DND-41 (cell line): ENCODE results near the gene TCEAL8.

Experiments used
- ATAC-seq: fragments of 200-7000 bp; cut with Tn5 transposase; 3 replicates; pipeline ENCODE4 v1.9.1; 2021; ENCODE audit warnings: low read depth; ENCODE audit not compliant: insufficient read depth
- DNase-seq: peaks from one replicate; pipeline ENCODE4 v3.0.0-alpha.2; 2020
- H2AFZ ChIP-seq: 2 replicates; pipeline ENCODE4 v1.6.0; 2012; ENCODE audit warnings: low read depth, low read length
- H3K27ac ChIP-seq: 2 replicates; pipeline ENCODE4 v1.5.1; 2012; ENCODE audit warnings: low read length, inconsistent platforms
- H3K27me3 ChIP-seq: fragments of 200-600 bp; sonication (generic); 2 replicates; pipeline ENCODE4 v1.6.0; 2012; ENCODE audit warnings: low read length, mild to moderate bottlenecking, inconsistent platforms; ENCODE audit not compliant: insufficient read depth, poor library complexity
- H3K36me3 ChIP-seq: 2 replicates; pipeline ENCODE4 v1.5.1; 2012; ENCODE audit warnings: low read length, inconsistent platforms; ENCODE audit not compliant: insufficient read depth
- H3K4me1 ChIP-seq: 2 replicates; pipeline ENCODE4 v1.5.1; 2012; ENCODE audit warnings: mild to moderate bottlenecking, low read length; ENCODE audit not compliant: insufficient read depth
- H3K4me2 ChIP-seq: 2 replicates; pipeline ENCODE4 v1.6.0; 2012; ENCODE audit warnings: mild to moderate bottlenecking, moderate library complexity, low read length, inconsistent platforms; ENCODE audit not compliant: insufficient read depth
- H3K4me3 ChIP-seq, 2 experiments: fragments of 200-600 bp in 1 of 2; shearing (Covaris generic) in 1 of 2; 2 replicates each; pipeline ENCODE4 v1.5.1; 2012 to 2016; ENCODE audit warnings: inconsistent platforms in 2 of 2, low read length in 2 of 2, mild to moderate bottlenecking in 2 of 2, low read depth in 1 of 2, moderate library complexity in 1 of 2
- H3K79me2 ChIP-seq: 2 replicates; pipeline ENCODE4 v1.6.0; 2012; ENCODE audit warnings: low read length, inconsistent platforms; ENCODE audit not compliant: insufficient read depth
- H3K9ac ChIP-seq: 2 replicates; pipeline ENCODE4 v1.6.0; 2012; ENCODE audit warnings: low read depth, mild to moderate bottlenecking, inconsistent platforms, low read length, moderate library complexity
- H3K9me3 ChIP-seq: 2 replicates; pipeline ENCODE4 v1.5.1; 2012; ENCODE audit warnings: low read length, moderate library complexity, mild to moderate bottlenecking, inconsistent platforms; ENCODE audit not compliant: insufficient read depth, severe bottlenecking
- H4K20me1 ChIP-seq: 2 replicates; pipeline ENCODE4 v1.6.0; 2012; ENCODE audit warnings: low read length; ENCODE audit not compliant: insufficient read depth
- CTCF ChIP-seq: IDR thresholded peaks from 2 replicates; pipeline ENCODE4 v1.5.1; 2012; ENCODE audit warnings: borderline replicate concordance, low read length, moderate library complexity, mild to moderate bottlenecking; ENCODE audit not compliant: poor library complexity, severe bottlenecking; ENCODE audit errors: extremely low read depth
- EZH2 ChIP-seq: IDR thresholded peaks from 3 replicates; pipeline ENCODE4 v1.6.1; 2012; ENCODE audit warnings: borderline replicate concordance, low read depth, mild to moderate bottlenecking, moderate library complexity, low read length, inconsistent platforms; ENCODE audit not compliant: severe bottlenecking

Gene TCEAL8

DNA sequence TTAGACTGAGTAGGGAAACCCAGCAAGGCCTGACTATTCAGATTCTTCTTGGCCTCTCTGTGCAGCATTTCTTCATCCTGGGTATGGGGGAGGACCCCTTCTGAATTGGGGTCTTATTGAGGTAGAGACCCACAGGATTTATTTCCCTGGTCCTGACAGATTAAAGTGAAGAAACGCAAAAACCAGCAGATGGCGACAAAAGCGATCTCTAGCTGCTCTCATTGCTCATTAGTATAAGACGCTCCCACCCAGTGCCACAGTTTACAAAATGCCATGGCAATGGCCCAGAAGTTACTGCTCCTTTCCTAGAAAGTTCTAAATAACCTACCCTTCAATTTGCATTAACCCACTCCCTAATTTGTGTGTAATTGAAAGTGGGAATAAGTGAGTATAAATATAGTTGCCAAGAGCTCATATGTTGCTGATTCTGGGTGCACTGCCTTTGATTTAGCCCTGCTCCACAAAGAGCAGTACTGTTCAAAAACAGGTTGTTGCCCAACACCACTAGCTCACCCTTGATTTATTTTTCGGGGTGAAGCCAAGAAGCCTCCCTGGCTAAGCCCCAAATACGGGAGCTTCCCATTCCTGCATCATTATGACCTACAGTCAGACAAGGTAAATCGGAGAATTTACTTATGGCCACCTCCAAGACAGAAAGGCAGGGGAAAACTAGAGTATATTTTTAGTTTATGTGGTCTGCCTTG is 43.8 kb downstream of the TCEAL8 start:
- no peaks in the 10 kb centered on the region for H3K27me3 ChIP-seq
- ATAC-seq (peak; percentile 48), DNase-seq (peak; percentile 55)
- H2AFZ ChIP-seq: no peak overlapping the region
- no peaks in the 10 kb centered on the region for H3K9me3 ChIP-seq
- no peak overlapping the region for H3K4me2 ChIP-seq
- no peaks in the 10 kb centered on the region for H4K20me1 ChIP-seq
- peaks cover 12% of the 10 kb centered on the region for H3K4me1 ChIP-seq
- H3K9ac ChIP-seq: no peak overlapping the region
- H3K36me3 ChIP-seq: peaks cover 2% of the 10 kb centered on the region
- no peak overlapping the region for H3K27ac ChIP-seq
- 0 out of 2 replicates have a peak, but pooled peaks cover under 1% of the 10 kb centered on the region for H3K79me2 ChIP-seq
- H3K4me3 ChIP-seq: no peak overlapping the region
- TF ChIP-seq CTCF (peak; percentile 66), EZH2 (no peak)

GRCh38 chrX:103210056-103210455 is 44.9 kb downstream of the TCEAL8 start:
- no peak for ATAC-seq
- TF ChIP-seq CTCF (no peak), EZH2 (no peak)
- no peaks in the 10 kb centered on the region for H3K79me2 ChIP-seq

More at GRCh38 chrX:103210056-103210455, 44.9 kb downstream of the TCEAL8 start:
- H3K4me3 ChIP-seq: no peak overlapping the region
- no peak for DNase-seq
- H3K27me3 ChIP-seq: no peaks in the 10 kb centered on the region
- H3K27ac ChIP-seq: no peak overlapping the region
- no peak overlapping the region for H3K9ac ChIP-seq
- no peaks in the 10 kb centered on the region for H4K20me1 ChIP-seq
- no peak overlapping the region for H3K4me2 ChIP-seq
- H2AFZ ChIP-seq: no peak overlapping the region
- H3K9me3 ChIP-seq: no peaks in the 10 kb centered on the region
- peaks cover 5% of the 10 kb centered on the region for H3K4me1 ChIP-seq
- no peaks in the 10 kb centered on the region for H3K36me3 ChIP-seq
